GM18517 (cell line): ENCODE data around the gene AP2M1.
"Not testable (repeated sequence)": the region's sequence is repeated elsewhere in the genome, so short reads cannot be mapped to it uniquely, and the experiment has no call there.

Experiments used
- ATAC-seq: cut with Tn5 transposase; IDR thresholded peaks from one replicate; pipeline ENCODE4 v1.9.1; 2021; ENCODE audit warnings: mild to moderate bottlenecking, moderate library complexity; ENCODE audit not compliant: unreplicated experiment

Gene AP2M1

GRCh38 chr3:184174646-184175492 lies at the start of gene AP2M1:
TSS of gene AP2M1 (plus strand) at chr3:184174855. CDS start at chr3:184176994, 2,139 bp downstream.
- peak; percentile 94 for ATAC-seq

GRCh38 chr3:184126006-184126405 lies 48.6 kb upstream of the AP2M1 start:
- ATAC-seq: no peak

- ATAC-seq: no peak
Measured at GRCh38 chr3:184129012-184129411, 45.6 kb upstream of the AP2M1 start.

GRCh38 chr3:184132945-184133344 lies 41.7 kb upstream of the AP2M1 start:
- no peak for ATAC-seq

- no peak for ATAC-seq
Measured at GRCh38 chr3:184133840-184134745, 40.6 kb upstream of the AP2M1 start.

- peak; percentile 4 for ATAC-seq
Measured at GRCh38 chr3:184134746-184135148, 39.9 kb upstream of the AP2M1 start.

GRCh38 chr3:184135149-184135910 lies 39.3 kb upstream of the AP2M1 start, which contains the start of gene EIF2B5:
TSS of gene EIF2B5 (plus strand) at chr3:184135358. CDS start at chr3:184135386, 28 bp downstream.
- ATAC-seq: peak; percentile 91

- ATAC-seq: no peak
Measured at GRCh38 chr3:184135911-184136260, 38.8 kb upstream of the AP2M1 start.

GRCh38 chr3:184140436-184140835 lies 34.2 kb upstream of the AP2M1 start:
- no peak for ATAC-seq

- ATAC-seq: no peak
Measured at GRCh38 chr3:184142199-184142598, 32.5 kb upstream of the AP2M1 start.

- ATAC-seq: no peak
Measured at GRCh38 chr3:184143327-184143726, 31.3 kb upstream of the AP2M1 start.

GRCh38 chr3:184144505-184144904 lies 30.1 kb upstream of the AP2M1 start:
- ATAC-seq: no peak

- ATAC-seq: no peak
Measured at GRCh38 chr3:184145111-184145524, 29.5 kb upstream of the AP2M1 start.

GRCh38 chr3:184145751-184146270 lies 28.8 kb upstream of the AP2M1 start:
- no peak for ATAC-seq

- ATAC-seq: no peak
Measured at GRCh38 chr3:184148076-184148475, 26.6 kb upstream of the AP2M1 start.

- no peak for ATAC-seq
Measured at GRCh38 chr3:184149123-184149522, 25.5 kb upstream of the AP2M1 start.

GRCh38 chr3:184149770-184150169 lies 24.9 kb upstream of the AP2M1 start:
- not testable (repeated sequence) for ATAC-seq

GRCh38 chr3:184154885-184155643 lies 19.6 kb upstream of the AP2M1 start, which contains the start of gene DVL3:
TSS of gene DVL3 (plus strand) at chr3:184155377. CDS start at chr3:184155636, 259 bp downstream.
- peak; percentile 50 for ATAC-seq

- ATAC-seq: peak; percentile 28
Measured at GRCh38 chr3:184155644-184156521, 18.8 kb upstream of the AP2M1 start.
